ENCODE results near the gene BAZ2A.

DNA sequence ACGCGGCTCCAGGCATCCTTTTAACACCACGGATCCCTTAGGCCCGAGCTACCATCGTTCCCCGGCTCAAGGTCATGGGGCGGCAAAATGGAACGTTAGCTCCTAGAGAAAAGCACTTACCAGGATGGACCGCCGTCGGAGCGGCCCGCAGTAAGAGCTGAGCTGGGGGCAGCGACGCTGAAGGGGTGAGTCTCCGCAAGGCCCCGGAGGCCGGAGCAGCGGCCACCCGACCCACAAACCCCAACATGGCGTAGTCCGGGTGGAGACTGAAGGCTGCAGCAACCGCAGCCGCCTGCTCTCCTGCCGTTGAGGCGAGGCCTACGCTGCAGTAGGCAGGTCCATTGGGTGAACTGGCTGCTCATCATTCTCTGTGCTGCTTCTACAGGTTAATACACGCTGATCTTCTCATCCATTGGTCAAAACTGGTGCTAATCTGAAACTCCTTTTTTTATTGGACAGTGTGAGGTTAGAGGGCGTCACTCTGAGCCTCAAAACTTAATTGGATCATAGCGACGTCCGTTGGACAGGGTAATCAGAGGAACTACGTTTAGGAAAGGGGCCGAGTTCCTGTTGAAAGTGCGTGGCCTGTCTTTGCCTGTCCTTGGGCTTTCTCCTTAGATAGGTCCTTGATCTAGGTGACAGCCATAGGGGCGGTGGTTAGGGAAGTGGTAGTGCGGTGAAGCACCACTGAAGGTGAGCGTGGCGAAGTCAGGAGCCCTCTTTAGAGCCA, 15.8 kb upstream of the BAZ2A start, which contains the start of gene ATP5F1B:
- TF ChIP-seq POLR2A (IDR thresholded peaks at IDR 0.05; ENCODE audit: low read length) (peak; percentile 100), GATA1 (IDR thresholded peaks at IDR 0.05; ENCODE audit: low read depth, low read length) (no peak)
